Caco-2 (cell line): ENCODE data around the gene WDR45. TPM values are rescaled to one million over a fixed set of nuclear protein-coding genes. Genes with fewer than 3 reads are reported as not detected.

Experiments used
- BruUV-seq: library from RNA; stranded (reverse); fragments of 400-500 nt; replicated peaks from 2 replicates; lab custom pipeline; 2021; lab: Mats Ljungman, UMichigan
- CTCF ChIA-PET: fragments of 300-600 bp; sonication (Branson Sonifier 250); formaldehyde crosslinking; loops from one replicate; lab custom pipeline; 2022; ENCODE audit warnings: antibody characterized with exemption; lab: Charles Lee
- POLR2A ChIA-PET: fragments of 300-600 bp; sonication (Branson Sonifier 250); formaldehyde crosslinking; loops from one replicate; lab custom pipeline; 2022; ENCODE audit warnings: antibody characterized with exemption; lab: Charles Lee
- DNase-seq, 2 experiments: peaks; one replicate each; pipeline versions ENCODE4 v3.0.0 to v3.0.0-alpha.2; 2020 to 2022
- H3K27me3 ChIP-seq: replicated peaks from 2 replicates; pipeline ENCODE4 v1.6.0; 2011; ENCODE audit warnings: low read length; ENCODE audit not compliant: control insufficient read depth, insufficient read depth
- H3K36me3 ChIP-seq: 2 replicates; pipeline ENCODE4 v1.5.1; 2011; ENCODE audit warnings: low read length; ENCODE audit not compliant: control insufficient read depth, insufficient read depth
- H3K4me1 ChIP-seq: fragments of 250-450 bp; sonication (Bioruptor Pico); 2 replicates; pipeline ENCODE4 v1.5.1; 2020; ENCODE audit warnings: mild to moderate bottlenecking
- H3K4me3 ChIP-seq: 2 replicates; pipeline ENCODE4 v1.5.1; 2011; ENCODE audit warnings: low read depth, mild to moderate bottlenecking, control low read depth, low read length
- H3K9me3 ChIP-seq: fragments of 250-450 bp; sonication (Bioruptor Pico); 2 replicates; pipeline ENCODE4 v1.5.1; 2020; ENCODE audit warnings: mild to moderate bottlenecking, moderate library complexity
- H3K27ac Mint-ChIP-seq: one replicate; pipeline ENCODE4 v1.8.0; 2022; ENCODE audit warnings: mixed read lengths; ENCODE audit not compliant: unreplicated experiment
- H3K27me3 Mint-ChIP-seq: one replicate; pipeline ENCODE4 v1.8.0; 2022; ENCODE audit warnings: mixed read lengths; ENCODE audit not compliant: insufficient read depth, unreplicated experiment
- H3K36me3 Mint-ChIP-seq: one replicate; pipeline ENCODE4 v1.8.0; 2022; ENCODE audit warnings: mild to moderate bottlenecking, mixed read lengths; ENCODE audit not compliant: insufficient read depth, unreplicated experiment
- H3K4me1 Mint-ChIP-seq: one replicate; pipeline ENCODE4 v1.8.0; 2022; ENCODE audit warnings: low read depth, mixed read lengths; ENCODE audit not compliant: unreplicated experiment
- H3K4me3 Mint-ChIP-seq: one replicate; pipeline ENCODE4 v1.8.0; 2022; ENCODE audit warnings: mild to moderate bottlenecking, moderate library complexity, mixed read lengths; ENCODE audit not compliant: unreplicated experiment
- H3K9me3 Mint-ChIP-seq: one replicate; pipeline ENCODE4 v1.8.0; 2022; ENCODE audit warnings: mixed read lengths; ENCODE audit not compliant: unreplicated experiment
- intact Hi-C: fragments of 100-400 bp; cut with micrococcal nuclease; formaldehyde crosslinking; loops from one replicate; pipeline ENCODE4 v1.10.0; 2022; ENCODE audit not compliant: unreplicated experiment
- total RNA-seq: library from RNA; stranded (reverse); gene quantifications from 2 replicates; pipeline ENCODE4 v1.2.3, GENCODE V29; 2022
- TF ChIP-seq, protein P1 (sequence below), 2 experiments: fragments of 200-600 bp in 1 of 2; IDR thresholded peaks; 1 replicate in 1 of 2; 2 replicates in 1 of 2; pipeline versions ENCODE4 v1.5.1 to v1.8.0; 2011 to 2022; ENCODE audit warnings: antibody characterized with exemption in 1 of 2, control low read depth in 1 of 2, inconsistent platforms in 1 of 2, low read depth in 1 of 2, low read length in 1 of 2, mild to moderate bottlenecking in 1 of 2, moderate library complexity in 1 of 2; ENCODE audit not compliant: insufficient read depth in 1 of 2, severe bottlenecking in 1 of 2, unreplicated experiment in 1 of 2

Gene WDR45
- total RNA-seq, 1 experiment from 2014 or later, result 28.6 TPM

DNA sequence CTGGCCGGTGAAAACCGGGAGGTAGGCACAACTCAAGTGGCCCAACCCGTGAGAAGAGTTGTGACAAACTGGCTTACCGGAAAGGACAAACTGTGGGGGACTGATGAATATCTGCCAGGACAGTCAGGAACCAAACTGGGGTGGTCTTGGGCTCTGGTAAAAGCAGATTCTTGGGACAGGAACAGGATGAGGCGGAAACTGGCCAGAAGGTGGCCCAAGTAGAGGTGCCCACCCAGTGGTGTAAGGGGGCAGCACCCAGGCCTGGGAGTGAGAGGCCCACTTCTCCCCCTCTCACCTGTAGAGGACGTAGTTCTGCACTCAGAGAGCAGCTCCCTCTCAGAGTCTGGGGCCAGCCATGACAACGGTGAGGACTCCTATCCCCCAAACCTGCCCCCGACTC, 15.0 kb downstream of the WDR45 start:
- no peak overlapping the region for H3K4me3 ChIP-seq
- Mint-ChIP-seq H3K27me3 (no peaks in the 10 kb centered on the region), H3K4me1 (no peaks in the 10 kb centered on the region), H3K4me3 (no peak overlapping the region), H3K9me3 (no peaks in the 10 kb centered on the region), H3K36me3 (peaks cover 17% of the 10 kb centered on the region), H3K27ac (no peak overlapping the region)
- intact Hi-C loops, result no loop called here
- no peak for DNase-seq
- no peaks in the 10 kb centered on the region; the same call in 1 of the 2 replicates for H3K36me3 ChIP-seq
- no peaks in the 10 kb centered on the region for H3K4me1 ChIP-seq
- H3K9me3 ChIP-seq, result no peaks in the 10 kb centered on the region
- BruUV-seq, result no TSS peak
- ChIA-PET POLR2A (no interaction called here), CTCF (no interaction called here)
- TF ChIP-seq, protein P1, sequence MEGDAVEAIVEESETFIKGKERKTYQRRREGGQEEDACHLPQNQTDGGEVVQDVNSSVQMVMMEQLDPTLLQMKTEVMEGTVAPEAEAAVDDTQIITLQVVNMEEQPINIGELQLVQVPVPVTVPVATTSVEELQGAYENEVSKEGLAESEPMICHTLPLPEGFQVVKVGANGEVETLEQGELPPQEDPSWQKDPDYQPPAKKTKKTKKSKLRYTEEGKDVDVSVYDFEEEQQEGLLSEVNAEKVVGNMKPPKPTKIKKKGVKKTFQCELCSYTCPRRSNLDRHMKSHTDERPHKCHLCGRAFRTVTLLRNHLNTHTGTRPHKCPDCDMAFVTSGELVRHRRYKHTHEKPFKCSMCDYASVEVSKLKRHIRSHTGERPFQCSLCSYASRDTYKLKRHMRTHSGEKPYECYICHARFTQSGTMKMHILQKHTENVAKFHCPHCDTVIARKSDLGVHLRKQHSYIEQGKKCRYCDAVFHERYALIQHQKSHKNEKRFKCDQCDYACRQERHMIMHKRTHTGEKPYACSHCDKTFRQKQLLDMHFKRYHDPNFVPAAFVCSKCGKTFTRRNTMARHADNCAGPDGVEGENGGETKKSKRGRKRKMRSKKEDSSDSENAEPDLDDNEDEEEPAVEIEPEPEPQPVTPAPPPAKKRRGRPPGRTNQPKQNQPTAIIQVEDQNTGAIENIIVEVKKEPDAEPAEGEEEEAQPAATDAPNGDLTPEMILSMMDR (IDR thresholded peaks at IDR 0.05; ENCODE audit: insufficient read depth in 1 of 2, low read depth in 1 of 2, low read length in 1 of 2, severe bottlenecking in 1 of 2, unreplicated experiment in 1 of 2), result no peak
- H3K27me3 ChIP-seq, result no peaks in the 10 kb centered on the region

DNA sequence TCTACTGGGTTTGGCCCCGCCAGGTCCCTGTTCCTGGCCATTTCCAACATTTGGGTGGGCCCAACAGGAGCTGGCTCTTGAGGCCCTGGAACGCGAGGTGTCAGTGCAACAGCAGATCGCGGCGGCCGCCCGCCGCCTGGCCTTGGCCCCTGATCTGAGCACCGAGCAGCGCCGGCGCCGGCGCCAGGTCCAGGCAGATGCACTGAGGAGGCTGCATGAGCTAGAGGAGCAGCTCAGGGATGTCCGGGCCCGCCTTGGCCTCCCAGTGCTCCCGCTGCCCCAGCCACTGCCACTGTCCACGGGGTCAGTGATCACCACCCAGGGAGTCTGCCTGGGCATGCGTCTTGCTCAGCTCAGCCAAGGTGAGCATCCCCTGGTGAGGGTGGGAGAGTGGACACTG, 15.4 kb downstream of the WDR45 start:
- Histone ChIP-seq H3K36me3 (no peaks in the 10 kb centered on the region; the same call in 1 of the 2 replicates), H3K27me3 (no peaks in the 10 kb centered on the region), H3K4me1 (no peaks in the 10 kb centered on the region), H3K4me3 (no peak overlapping the region), H3K9me3 (no peaks in the 10 kb centered on the region)
- BruUV-seq, result no TSS peak
- Mint-ChIP-seq H3K4me1 (no peaks in the 10 kb centered on the region), H3K27me3 (no peaks in the 10 kb centered on the region), H3K36me3 (peaks cover 17% of the 10 kb centered on the region), H3K4me3 (no peak overlapping the region), H3K27ac (no peak overlapping the region), H3K9me3 (no peaks in the 10 kb centered on the region)
- ChIA-PET POLR2A (no interaction called here), CTCF (no interaction called here)
- intact Hi-C loops, result no loop called here
- no peak for DNase-seq
- TF ChIP-seq, protein P1 (IDR thresholded peaks at IDR 0.05; ENCODE audit: insufficient read depth in 1 of 2, low read depth in 1 of 2, low read length in 1 of 2, severe bottlenecking in 1 of 2, unreplicated experiment in 1 of 2), result no peak

DNA sequence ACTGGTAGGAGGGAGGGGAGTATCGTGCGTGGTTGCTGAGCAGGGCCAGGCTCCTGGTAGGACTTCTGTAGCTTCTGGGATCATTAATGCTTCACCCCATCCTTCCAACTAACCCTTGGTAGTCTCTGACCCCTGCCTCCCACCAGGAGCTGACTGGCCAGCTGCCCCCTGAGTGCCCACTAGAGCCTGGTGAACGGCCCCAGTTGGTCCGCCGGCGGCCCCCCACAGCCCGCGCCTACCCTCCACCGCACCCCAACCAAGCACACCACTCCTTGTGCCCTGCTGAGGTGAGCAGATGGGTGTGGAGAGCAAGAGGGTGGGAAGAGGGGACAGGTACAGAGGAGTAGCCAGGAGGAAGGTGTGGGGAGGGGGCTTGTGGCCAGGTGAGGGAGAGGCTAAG, 16.0 kb downstream of the WDR45 start:
- no peaks in the 10 kb centered on the region for H3K9me3 Mint-ChIP-seq
- no peak overlapping the region for H3K4me3 ChIP-seq
- no peaks in the 10 kb centered on the region for H3K27me3 ChIP-seq
- BruUV-seq, result no TSS peak
- H3K27me3 Mint-ChIP-seq, result no peaks in the 10 kb centered on the region
- no peaks in the 10 kb centered on the region for H3K4me1 ChIP-seq
- TF ChIP-seq, protein P1 (IDR thresholded peaks at IDR 0.05; ENCODE audit: insufficient read depth in 1 of 2, low read depth in 1 of 2, low read length in 1 of 2, severe bottlenecking in 1 of 2, unreplicated experiment in 1 of 2), result no peak
- no peaks in the 10 kb centered on the region for H3K4me1 Mint-ChIP-seq
- intact Hi-C loops, result no loop called here
- no peak overlapping the region for H3K4me3 Mint-ChIP-seq
- no peak for DNase-seq
- ChIA-PET CTCF (no interaction called here), POLR2A (no interaction called here)
- no peaks in the 10 kb centered on the region for H3K9me3 ChIP-seq
- H3K36me3 Mint-ChIP-seq, result peaks cover 17% of the 10 kb centered on the region
- no peak overlapping the region for H3K27ac Mint-ChIP-seq
- no peaks in the 10 kb centered on the region; the same call in 1 of the 2 replicates for H3K36me3 ChIP-seq
